Chondrocyte (in vitro differentiated cells): ENCODE measurements around the gene PCDHB14. TPM values are rescaled to one million over a fixed set of nuclear protein-coding genes. Genes with fewer than 3 reads are reported as not detected.
"Not testable (repeated sequence)": the region's sequence is repeated elsewhere in the genome, so short reads cannot be mapped to it uniquely, and the experiment has no call there.

Experiments
- DNase-seq: peaks from one replicate; pipeline ENCODE4 v3.0.0; 2021; ENCODE audit warnings: mixed read lengths, low spot score
- H3K27ac Mint-ChIP-seq: one replicate; pipeline ENCODE4 v1.8.0; 2021; ENCODE audit warnings: mild to moderate bottlenecking, moderate library complexity, mixed read lengths; ENCODE audit not compliant: unreplicated experiment
- H3K27me3 Mint-ChIP-seq: 2 replicates; pipeline ENCODE4 v1.8.0; 2021; ENCODE audit warnings: low read depth, mixed read lengths
- H3K36me3 Mint-ChIP-seq: 2 replicates; pipeline ENCODE4 v1.8.0; 2021; ENCODE audit warnings: low read depth, mixed read lengths
- H3K4me1 Mint-ChIP-seq: 2 replicates; pipeline ENCODE4 v1.8.0; 2021; ENCODE audit warnings: low read depth, mild to moderate bottlenecking, mixed read lengths
- H3K4me3 Mint-ChIP-seq: one replicate; pipeline ENCODE4 v1.8.0; 2021; ENCODE audit warnings: mild to moderate bottlenecking, moderate library complexity, mixed read lengths; ENCODE audit not compliant: unreplicated experiment
- H3K9me3 Mint-ChIP-seq: 2 replicates; pipeline ENCODE4 v1.8.0; 2021; ENCODE audit warnings: low read depth, mixed read lengths
- long read RNA-seq: library from polyadenylated mRNA; stranded (forward); transcript quantifications from one replicate; pipeline ENCODE4 v2.0.0, GENCODE V29; 2021
- total RNA-seq: library from RNA; stranded (reverse); gene quantifications from 3 replicates; pipeline ENCODE4 v1.2.1, GENCODE V29; 2021
- TF ChIP-seq, protein P1 (sequence below): fragments of 200-600 bp; sonication (generic); IDR thresholded peaks from 2 replicates; pipeline ENCODE4 v1.5.0; 2021; ENCODE audit warnings: antibody characterized with exemption, mild to moderate bottlenecking, moderate library complexity

PCDHB14 gene
- total RNA-seq = 2.7 to 4.9 TPM (median 4.0 TPM) in 3 replicates
- long read RNA-seq, full-length matches to known transcripts = 5 of 5 reads
- long read RNA-seq, partial matches to known transcripts = 0 of 5 reads
- long read RNA-seq, other reads (novel, unspliced or antisense) = 0 of 5 reads

DNA sequence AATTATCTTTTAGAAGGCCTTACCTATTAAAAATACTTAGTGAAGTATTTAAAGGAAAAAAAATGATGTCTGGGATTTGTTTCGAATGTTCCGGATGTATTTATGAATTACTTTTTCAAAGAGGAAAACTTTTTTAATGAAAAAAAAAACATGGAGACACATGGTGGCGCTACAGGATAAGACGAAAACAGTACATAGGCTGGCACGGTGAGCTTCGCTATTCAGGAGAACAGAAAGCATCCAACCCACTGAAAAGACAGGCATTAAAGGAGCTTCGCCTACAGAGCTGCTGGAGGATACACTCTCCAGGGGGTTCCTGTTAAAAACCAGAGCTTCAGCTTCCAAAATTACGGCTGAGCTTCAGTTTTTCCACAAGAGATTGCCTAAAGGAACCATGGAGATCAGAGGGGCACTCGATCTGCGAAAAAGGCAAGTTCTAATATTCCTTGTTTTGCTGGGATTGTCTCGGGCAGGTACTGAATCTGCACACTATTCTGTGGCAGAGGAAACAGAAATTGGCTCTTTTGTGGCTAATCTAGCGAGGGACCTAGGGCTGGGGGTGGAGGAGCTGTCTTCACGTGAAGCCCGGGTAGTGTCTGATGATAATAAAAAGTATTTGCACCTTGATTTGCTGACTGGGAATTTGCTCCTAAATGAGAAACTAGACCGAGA is at the start of gene PCDHB14:
Gene PCDHB14, plus strand, starts transcription at position 232 of the 672 bp plus-strand sequence. Its CDS starts 163 bp downstream, at position 395.
- Mint-ChIP-seq H3K9me3 (peaks cover 71% of the 10 kb centered on the region), H3K27me3 (no peaks in the 10 kb centered on the region), H3K36me3 (peaks cover 34% of the 10 kb centered on the region), H3K4me1 (peaks cover 7% of the 10 kb centered on the region), H3K4me3 (peak within 1 kb of the TSS; percentile 62), H3K27ac (no peak within 1 kb of the TSS)
- no peak for DNase-seq
- TF ChIP-seq, protein P1, sequence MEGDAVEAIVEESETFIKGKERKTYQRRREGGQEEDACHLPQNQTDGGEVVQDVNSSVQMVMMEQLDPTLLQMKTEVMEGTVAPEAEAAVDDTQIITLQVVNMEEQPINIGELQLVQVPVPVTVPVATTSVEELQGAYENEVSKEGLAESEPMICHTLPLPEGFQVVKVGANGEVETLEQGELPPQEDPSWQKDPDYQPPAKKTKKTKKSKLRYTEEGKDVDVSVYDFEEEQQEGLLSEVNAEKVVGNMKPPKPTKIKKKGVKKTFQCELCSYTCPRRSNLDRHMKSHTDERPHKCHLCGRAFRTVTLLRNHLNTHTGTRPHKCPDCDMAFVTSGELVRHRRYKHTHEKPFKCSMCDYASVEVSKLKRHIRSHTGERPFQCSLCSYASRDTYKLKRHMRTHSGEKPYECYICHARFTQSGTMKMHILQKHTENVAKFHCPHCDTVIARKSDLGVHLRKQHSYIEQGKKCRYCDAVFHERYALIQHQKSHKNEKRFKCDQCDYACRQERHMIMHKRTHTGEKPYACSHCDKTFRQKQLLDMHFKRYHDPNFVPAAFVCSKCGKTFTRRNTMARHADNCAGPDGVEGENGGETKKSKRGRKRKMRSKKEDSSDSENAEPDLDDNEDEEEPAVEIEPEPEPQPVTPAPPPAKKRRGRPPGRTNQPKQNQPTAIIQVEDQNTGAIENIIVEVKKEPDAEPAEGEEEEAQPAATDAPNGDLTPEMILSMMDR = peak; percentile 72

DNA sequence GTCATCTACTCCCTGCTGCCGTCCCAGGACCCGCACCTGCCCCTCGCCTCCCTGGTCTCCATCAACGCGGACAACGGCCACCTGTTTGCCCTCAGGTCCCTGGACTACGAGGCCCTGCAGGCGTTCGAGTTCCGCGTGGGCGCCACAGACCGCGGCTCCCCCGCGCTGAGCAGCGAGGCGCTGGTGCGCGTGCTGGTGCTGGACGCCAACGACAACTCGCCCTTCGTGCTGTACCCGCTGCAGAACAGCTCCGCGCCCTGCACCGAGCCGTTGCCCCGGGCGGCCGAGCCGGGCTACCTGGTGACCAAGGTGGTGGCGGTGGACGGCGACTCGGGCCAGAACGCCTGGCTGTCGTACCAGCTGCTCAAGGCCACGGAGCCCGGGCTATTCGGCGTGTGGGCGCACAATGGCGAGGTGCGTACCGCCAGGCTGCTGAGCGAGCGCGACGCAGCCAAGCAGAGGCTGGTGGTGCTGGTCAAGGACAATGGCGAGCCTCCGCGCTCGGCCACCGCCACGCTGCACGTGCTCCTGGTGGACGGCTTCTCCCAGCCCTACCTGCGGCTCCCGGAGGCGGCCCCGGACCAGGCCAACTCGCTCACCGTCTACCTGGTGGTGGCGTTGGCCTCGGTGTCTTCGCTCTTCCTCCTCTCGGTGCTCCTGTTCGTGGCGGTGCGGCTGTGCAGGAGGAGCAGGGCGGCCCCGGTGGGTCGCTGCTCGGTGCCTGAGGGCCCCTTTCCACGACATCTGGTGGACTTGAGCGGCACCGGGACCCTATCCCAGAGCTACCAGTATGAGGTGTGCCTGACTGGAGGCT is 48.6 kb upstream of the PCDHB14 start:
- Mint-ChIP-seq H3K9me3 (peaks cover 36% of the 10 kb centered on the region), H3K36me3 (peaks cover 15% of the 10 kb centered on the region)
- H3K27me3 Mint-ChIP-seq, H3K27ac Mint-ChIP-seq, H3K4me3 Mint-ChIP-seq, H3K4me1 Mint-ChIP-seq, DNase-seq: not testable (repeated sequence)

DNA sequence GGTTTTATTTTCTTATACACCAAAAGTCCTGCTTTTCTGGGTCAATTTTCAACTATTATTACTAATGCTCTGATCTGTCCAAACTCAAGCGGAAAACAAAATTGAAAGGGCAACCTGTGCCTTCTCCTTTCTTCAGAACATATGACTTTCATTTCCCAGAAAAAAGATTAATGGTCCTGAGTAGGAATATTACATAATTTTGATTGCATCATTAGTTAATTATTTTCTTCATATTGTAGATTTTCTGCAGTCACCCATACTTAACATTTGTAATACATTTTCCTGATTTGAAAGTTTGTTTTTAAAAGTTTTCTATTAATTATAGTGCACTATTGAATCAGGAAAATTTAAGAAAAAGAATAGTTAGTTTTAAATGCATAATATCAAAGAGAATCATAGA is 47.2 kb upstream of the PCDHB14 start:
- Mint-ChIP-seq H3K9me3 (peaks cover 29% of the 10 kb centered on the region), H3K4me1 (no peaks in the 10 kb centered on the region), H3K4me3 (no peak overlapping the region), H3K27me3 (no peaks in the 10 kb centered on the region), H3K36me3 (peaks cover 9% of the 10 kb centered on the region), H3K27ac (no peak overlapping the region)
- TF ChIP-seq, protein P1 = no peak
- no peak for DNase-seq

DNA sequence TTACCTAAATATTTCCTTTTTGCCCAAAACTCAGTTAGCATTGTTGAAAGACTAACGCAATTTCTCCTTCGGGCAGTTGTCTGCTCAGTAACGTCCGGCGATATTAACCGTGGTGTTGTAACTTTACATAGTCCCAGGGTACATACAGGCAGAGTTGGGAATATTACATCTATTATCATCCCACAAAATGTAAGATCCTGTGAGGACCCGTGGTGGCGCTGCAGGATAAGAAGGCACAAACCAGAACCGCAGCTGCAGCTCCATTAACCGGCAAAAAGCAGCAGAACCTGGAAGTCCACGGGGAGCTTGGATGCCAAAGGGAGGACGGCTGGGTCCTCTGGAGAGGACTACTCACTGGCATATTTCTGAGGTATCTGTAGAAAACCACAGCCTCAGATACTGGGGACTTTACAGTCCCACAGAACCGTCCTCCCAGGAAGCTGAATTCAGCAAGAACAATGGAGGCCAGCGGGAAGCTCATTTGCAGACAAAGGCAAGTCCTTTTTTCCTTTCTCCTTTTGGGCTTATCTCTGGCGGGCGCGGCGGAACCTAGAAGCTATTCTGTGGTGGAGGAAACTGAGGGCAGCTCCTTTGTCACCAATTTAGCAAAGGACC is 45.5 kb upstream of the PCDHB14 start, which contains the start of gene PCDHB8:
Gene PCDHB8, plus strand, starts transcription at position 214 of the 615 bp plus-strand sequence. Its CDS starts 245 bp downstream, at position 459.
- peaks cover 34% of the 10 kb centered on the region for H3K9me3 Mint-ChIP-seq
- H3K36me3 Mint-ChIP-seq = peaks cover 15% of the 10 kb centered on the region
- H3K4me1 Mint-ChIP-seq, H3K27ac Mint-ChIP-seq, DNase-seq, H3K4me3 Mint-ChIP-seq, H3K27me3 Mint-ChIP-seq: not testable (repeated sequence)

DNA sequence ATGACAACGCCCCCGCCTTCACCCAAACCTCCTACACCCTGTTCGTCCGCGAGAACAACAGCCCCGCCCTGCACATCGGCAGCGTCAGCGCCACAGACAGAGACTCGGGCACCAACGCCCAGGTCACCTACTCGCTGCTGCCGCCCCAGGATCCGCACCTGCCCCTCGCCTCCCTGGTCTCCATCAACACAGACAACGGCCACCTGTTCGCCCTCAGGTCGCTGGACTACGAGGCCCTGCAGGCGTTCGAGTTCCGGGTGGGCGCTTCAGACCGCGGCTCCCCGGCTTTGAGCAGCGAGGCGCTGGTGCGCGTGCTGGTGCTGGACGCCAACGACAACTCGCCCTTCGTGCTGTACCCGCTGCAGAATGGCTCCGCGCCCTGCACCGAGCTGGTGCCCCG is 43.8 kb upstream of the PCDHB14 start:
- H3K27ac Mint-ChIP-seq, H3K4me3 Mint-ChIP-seq, H3K4me1 Mint-ChIP-seq, H3K27me3 Mint-ChIP-seq, DNase-seq: not testable (repeated sequence)
- peaks cover 20% of the 10 kb centered on the region for H3K36me3 Mint-ChIP-seq
- peaks cover 31% of the 10 kb centered on the region for H3K9me3 Mint-ChIP-seq

DNA sequence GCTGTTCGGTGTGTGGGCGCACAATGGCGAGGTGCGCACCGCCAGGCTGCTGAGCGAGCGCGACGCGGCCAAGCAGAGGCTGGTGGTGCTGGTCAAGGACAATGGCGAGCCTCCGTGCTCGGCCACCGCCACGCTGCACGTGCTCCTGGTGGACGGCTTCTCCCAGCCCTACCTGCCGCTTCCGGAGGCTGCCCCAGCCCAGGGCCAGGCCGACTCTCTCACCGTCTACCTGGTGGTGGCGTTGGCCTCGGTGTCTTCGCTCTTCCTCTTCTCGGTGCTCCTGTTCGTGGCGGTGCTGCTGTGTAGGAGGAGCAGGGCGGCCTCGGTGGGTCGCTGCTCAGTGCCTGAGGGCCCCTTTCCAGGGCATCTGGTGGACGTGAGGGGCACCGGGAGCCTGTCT is 43.3 kb upstream of the PCDHB14 start:
- peaks cover 22% of the 10 kb centered on the region for H3K36me3 Mint-ChIP-seq
- H3K4me1 Mint-ChIP-seq = not testable (repeated sequence)

DNA sequence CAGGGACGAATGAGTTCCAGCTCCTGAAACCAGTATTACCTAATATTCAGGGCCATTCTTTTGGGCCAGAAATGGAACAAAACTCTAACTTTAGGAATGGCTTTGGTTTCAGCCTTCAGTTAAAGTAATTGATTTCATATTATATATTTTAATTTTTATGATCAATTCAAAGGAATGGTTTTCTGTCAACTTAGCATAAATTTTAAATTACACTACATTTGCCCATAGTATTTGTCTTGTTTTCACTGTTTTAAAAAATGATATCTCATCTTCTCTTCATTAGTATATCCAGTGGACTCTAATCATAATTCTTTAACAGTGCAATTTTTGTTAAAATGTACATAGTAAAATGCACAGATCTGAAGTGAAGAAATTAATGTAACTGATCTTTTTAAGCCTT is 42.8 kb upstream of the PCDHB14 start:
- H3K9me3 Mint-ChIP-seq = peaks cover 37% of the 10 kb centered on the region
- H3K27me3 Mint-ChIP-seq = no peaks in the 10 kb centered on the region
- no peak overlapping the region for H3K4me3 Mint-ChIP-seq
- no peaks in the 10 kb centered on the region for H3K4me1 Mint-ChIP-seq
- TF ChIP-seq, protein P1 = no peak
- DNase-seq = no peak
- no peak overlapping the region for H3K27ac Mint-ChIP-seq
- peaks cover 24% of the 10 kb centered on the region for H3K36me3 Mint-ChIP-seq

More for the DNA sequence above, 43.3 kb upstream of the PCDHB14 start:
- not testable (repeated sequence) for H3K27me3 Mint-ChIP-seq, H3K27ac Mint-ChIP-seq, DNase-seq, H3K4me3 Mint-ChIP-seq
- peaks cover 34% of the 10 kb centered on the region for H3K9me3 Mint-ChIP-seq
